Osteocyte (in vitro differentiated cells): ENCODE results near the gene SLC35B3. TPM values are rescaled to one million over a fixed set of nuclear protein-coding genes. Genes with fewer than 3 reads are reported as not detected.
A peak's percentile ranks its signal among the peaks of the same experiment; 100 is the strongest.

Experiments used
- DNase-seq: peaks from one replicate; pipeline ENCODE4 v3.0.0; 2021; ENCODE audit warnings: mixed read lengths; ENCODE audit not compliant: unreplicated experiment; ENCODE audit errors: extremely low spot score
- H3K27ac Mint-ChIP-seq: one replicate; pipeline ENCODE4 v1.8.0; 2021; ENCODE audit warnings: mild to moderate bottlenecking, mixed read lengths; ENCODE audit not compliant: unreplicated experiment
- H3K27me3 Mint-ChIP-seq: one replicate; pipeline ENCODE4 v1.8.0; 2021; ENCODE audit warnings: mixed read lengths; ENCODE audit not compliant: unreplicated experiment
- H3K36me3 Mint-ChIP-seq: one replicate; pipeline ENCODE4 v1.8.0; 2021; ENCODE audit warnings: mixed read lengths; ENCODE audit not compliant: unreplicated experiment
- H3K4me1 Mint-ChIP-seq: one replicate; pipeline ENCODE4 v1.8.0; 2021; ENCODE audit warnings: mixed read lengths; ENCODE audit not compliant: unreplicated experiment
- H3K4me3 Mint-ChIP-seq: one replicate; pipeline ENCODE4 v1.8.0; 2021; ENCODE audit warnings: mild to moderate bottlenecking, moderate library complexity, mixed read lengths; ENCODE audit not compliant: unreplicated experiment
- H3K9me3 Mint-ChIP-seq: one replicate; pipeline ENCODE4 v1.8.0; 2021; ENCODE audit warnings: mixed read lengths; ENCODE audit not compliant: unreplicated experiment
- total RNA-seq: library from RNA; stranded (reverse); gene quantifications from 2 replicates; pipeline ENCODE4 v1.2.1, GENCODE V29; 2021
- TF ChIP-seq, protein P1 (sequence below): fragments of 200-600 bp; sonication (generic); IDR thresholded peaks from 2 replicates; pipeline ENCODE4 v1.5.0; 2021; ENCODE audit warnings: antibody characterized with exemption, mild to moderate bottlenecking, moderate library complexity

SLC35B3 gene
- total RNA-seq, 1 donor from 2014 or later, result 23.9 TPM

DNA sequence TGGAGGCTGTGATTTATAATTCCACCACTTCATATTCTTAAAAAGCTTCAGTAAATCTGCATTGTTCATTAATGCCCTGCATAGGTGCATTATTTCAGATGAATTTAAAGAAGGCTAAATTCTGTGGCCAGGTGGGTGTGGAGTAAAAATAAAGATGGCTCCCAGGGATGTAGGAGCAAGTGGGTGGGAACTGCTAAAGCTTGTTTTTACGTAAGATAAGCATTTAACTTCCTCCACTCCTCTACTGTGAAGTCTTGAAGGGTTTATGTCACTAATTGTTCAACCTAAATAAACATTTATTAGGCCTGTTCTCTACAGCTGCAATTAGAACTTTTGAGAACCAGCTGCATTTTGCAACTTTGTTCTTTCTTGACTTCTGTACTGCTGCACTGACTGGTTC, 6.8 kb upstream of the SLC35B3 start:
- Mint-ChIP-seq H3K9me3 (no peaks in the 10 kb centered on the region), H3K27ac (no peak overlapping the region), H3K4me1 (no peaks in the 10 kb centered on the region), H3K27me3 (no peaks in the 10 kb centered on the region), H3K4me3 (no peak overlapping the region), H3K36me3 (no peaks in the 10 kb centered on the region)
- TF ChIP-seq, protein P1, sequence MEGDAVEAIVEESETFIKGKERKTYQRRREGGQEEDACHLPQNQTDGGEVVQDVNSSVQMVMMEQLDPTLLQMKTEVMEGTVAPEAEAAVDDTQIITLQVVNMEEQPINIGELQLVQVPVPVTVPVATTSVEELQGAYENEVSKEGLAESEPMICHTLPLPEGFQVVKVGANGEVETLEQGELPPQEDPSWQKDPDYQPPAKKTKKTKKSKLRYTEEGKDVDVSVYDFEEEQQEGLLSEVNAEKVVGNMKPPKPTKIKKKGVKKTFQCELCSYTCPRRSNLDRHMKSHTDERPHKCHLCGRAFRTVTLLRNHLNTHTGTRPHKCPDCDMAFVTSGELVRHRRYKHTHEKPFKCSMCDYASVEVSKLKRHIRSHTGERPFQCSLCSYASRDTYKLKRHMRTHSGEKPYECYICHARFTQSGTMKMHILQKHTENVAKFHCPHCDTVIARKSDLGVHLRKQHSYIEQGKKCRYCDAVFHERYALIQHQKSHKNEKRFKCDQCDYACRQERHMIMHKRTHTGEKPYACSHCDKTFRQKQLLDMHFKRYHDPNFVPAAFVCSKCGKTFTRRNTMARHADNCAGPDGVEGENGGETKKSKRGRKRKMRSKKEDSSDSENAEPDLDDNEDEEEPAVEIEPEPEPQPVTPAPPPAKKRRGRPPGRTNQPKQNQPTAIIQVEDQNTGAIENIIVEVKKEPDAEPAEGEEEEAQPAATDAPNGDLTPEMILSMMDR, result no peak
- no peak for DNase-seq

- Mint-ChIP-seq H3K4me1 (no peaks in the 10 kb centered on the region), H3K27ac (no peak overlapping the region), H3K4me3 (no peak overlapping the region), H3K27me3 (no peaks in the 10 kb centered on the region), H3K36me3 (no peaks in the 10 kb centered on the region), H3K9me3 (no peaks in the 10 kb centered on the region)
- TF ChIP-seq, protein P1, result no peak
- DNase-seq, result no peak
Observed at GRCh38 chr6:8441452-8441851, 6.1 kb upstream of the SLC35B3 start.

- DNase-seq, result no peak
- Mint-ChIP-seq H3K4me3 (no peak overlapping the region), H3K27ac (no peak overlapping the region), H3K36me3 (no peaks in the 10 kb centered on the region), H3K4me1 (peaks cover 6% of the 10 kb centered on the region), H3K27me3 (no peaks in the 10 kb centered on the region), H3K9me3 (no peaks in the 10 kb centered on the region)
- TF ChIP-seq, protein P1, result no peak
Observed at GRCh38 chr6:8439601-8440268, 4.4 kb upstream of the SLC35B3 start.

DNA sequence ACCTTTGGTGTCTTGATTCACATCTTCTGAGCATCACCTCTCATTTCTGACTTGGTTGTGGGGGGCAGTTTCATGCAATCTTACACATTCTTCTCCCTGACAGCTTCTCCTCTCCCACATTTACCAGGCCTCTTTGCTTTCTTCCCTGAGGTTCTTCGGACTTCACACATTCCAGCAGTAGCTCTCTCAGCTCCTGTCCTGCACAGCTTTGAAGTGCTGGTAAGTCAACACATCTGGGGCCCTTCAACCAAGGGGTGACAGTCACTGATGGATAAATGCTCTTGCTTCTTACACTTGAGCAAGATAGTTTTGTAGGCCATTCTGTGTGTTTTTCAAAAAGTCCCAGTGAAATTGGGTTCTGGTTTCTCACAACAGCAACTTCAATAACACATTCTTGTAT, 2.5 kb upstream of the SLC35B3 start:
- no peak overlapping the region for H3K4me3 Mint-ChIP-seq
- no peaks in the 10 kb centered on the region for H3K27me3 Mint-ChIP-seq
- H3K4me1 Mint-ChIP-seq, result peaks cover 21% of the 10 kb centered on the region
- H3K9me3 Mint-ChIP-seq, result no peaks in the 10 kb centered on the region
- TF ChIP-seq, protein P1, result no peak
- no peaks in the 10 kb centered on the region for H3K36me3 Mint-ChIP-seq
- DNase-seq, result no peak
- no peak overlapping the region for H3K27ac Mint-ChIP-seq

DNA sequence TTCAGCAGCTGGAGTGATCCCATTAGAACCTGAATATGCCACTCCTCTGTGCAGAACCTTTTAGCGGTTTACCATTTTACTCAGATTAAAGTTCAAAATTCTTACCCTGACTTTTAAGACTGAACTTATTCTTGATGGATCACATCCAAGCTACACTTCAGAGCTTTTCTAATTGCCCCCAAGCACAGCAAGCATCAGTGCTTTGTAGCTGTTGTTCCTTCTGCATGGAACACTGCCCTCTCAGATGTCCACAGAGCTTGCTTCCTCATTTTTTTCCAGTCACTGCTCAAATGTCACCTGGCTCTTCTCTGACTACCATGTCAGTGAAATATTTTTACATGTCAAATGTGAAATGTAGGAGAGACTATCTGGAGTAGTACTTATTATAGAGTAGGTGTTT, 1.6 kb upstream of the SLC35B3 start:
- H3K27ac Mint-ChIP-seq, result no peak overlapping the region
- DNase-seq, result no peak
- H3K4me1 Mint-ChIP-seq, result peaks cover 28% of the 10 kb centered on the region
- no peaks in the 10 kb centered on the region for H3K27me3 Mint-ChIP-seq
- no peaks in the 10 kb centered on the region for H3K9me3 Mint-ChIP-seq
- peak overlapping the region; percentile 2 for H3K4me3 Mint-ChIP-seq
- TF ChIP-seq, protein P1, result no peak
- no peaks in the 10 kb centered on the region for H3K36me3 Mint-ChIP-seq
